ENCODE data around the gene TULP1. TPM values are rescaled to one million over a fixed set of nuclear protein-coding genes. Genes with fewer than 3 reads are reported as not detected.

The TULP1 gene
- polyA plus RNA-seq, 12 donors = 0.66 to 5.8 (median 1.4) TPM; not detected in 2

- DNase-seq = no peak
Measured at GRCh38 chr6:35483893-35484645, 28.6 kb downstream of the TULP1 start.

GRCh38 chr6:35483490-35483889, 29.2 kb downstream of the TULP1 start:
- no peak for DNase-seq

GRCh38 chr6:35483062-35483461, 29.6 kb downstream of the TULP1 start:
- DNase-seq = no peak

GRCh38 chr6:35481226-35481625, 31.5 kb downstream of the TULP1 start:
- no peak for DNase-seq

GRCh38 chr6:35480176-35480575, 32.5 kb downstream of the TULP1 start:
- no peak for DNase-seq

- DNase-seq = no peak
Measured at GRCh38 chr6:35478259-35478658, 34.4 kb downstream of the TULP1 start.

- DNase-seq = no peak
Measured at GRCh38 chr6:35477551-35478179, 35.0 kb downstream of the TULP1 start.

- DNase-seq = no peak
Measured at GRCh38 chr6:35477028-35477427, 35.7 kb downstream of the TULP1 start.

GRCh38 chr6:35476004-35476403, 36.7 kb downstream of the TULP1 start:
- DNase-seq = no peak

GRCh38 chr6:35475573-35475972, 37.1 kb downstream of the TULP1 start:
- DNase-seq = no peak

GRCh38 chr6:35474942-35475570, 37.6 kb downstream of the TULP1 start:
- no peak for DNase-seq

GRCh38 chr6:35474131-35474941, 38.4 kb downstream of the TULP1 start:
- DNase-seq = no peak

- no peak for DNase-seq
Measured at GRCh38 chr6:35473850-35474130, 38.9 kb downstream of the TULP1 start.

- DNase-seq = no peak
Measured at GRCh38 chr6:35473075-35473849, 39.4 kb downstream of the TULP1 start.

GRCh38 chr6:35471836-35472345, 40.8 kb downstream of the TULP1 start:
- no peak for DNase-seq

GRCh38 chr6:35470663-35471120, 42.0 kb downstream of the TULP1 start:
- no peak for DNase-seq

GRCh38 chr6:35469751-35470662, 42.7 kb downstream of the TULP1 start:
- no peak for DNase-seq

GRCh38 chr6:35468980-35469750, 43.5 kb downstream of the TULP1 start:
- no peak for DNase-seq

All from muscle of arm (tissue), 12 donors.